T-helper 1 cell treated with Interleukin-12 subunit alpha and Interleukin-12 subunit beta and Interleukin-4 antibody, amounts not matched to agents 30 μg/mL and 1 μg/mL, for 36 hours (primary cell): Measurements from ENCODE around the gene CTSH.
A peak's percentile ranks its signal among the peaks of the same experiment; 100 is the strongest.
"Not testable (repeated sequence)": the region's sequence is repeated elsewhere in the genome, so short reads cannot be mapped to it uniquely, and the experiment has no call there.

ENCODE experiments used
- H3K27ac Mint-ChIP-seq: one replicate; pipeline ENCODE4 v1.8.0; 2021; ENCODE audit warnings: mild to moderate bottlenecking, mixed read lengths
- H3K27me3 Mint-ChIP-seq: one replicate; pipeline ENCODE4 v1.8.0; 2021; ENCODE audit warnings: low read depth, mixed read lengths
- H3K36me3 Mint-ChIP-seq: one replicate; pipeline ENCODE4 v1.8.0; 2021; ENCODE audit warnings: low read depth, mixed read lengths
- H3K4me1 Mint-ChIP-seq: one replicate; pipeline ENCODE4 v1.8.0; 2021; ENCODE audit warnings: low read depth, mixed read lengths
- H3K4me3 Mint-ChIP-seq: one replicate; pipeline ENCODE4 v1.8.0; 2021; ENCODE audit warnings: mild to moderate bottlenecking, moderate library complexity, mixed read lengths
- H3K9me3 Mint-ChIP-seq: one replicate; pipeline ENCODE4 v1.8.0; 2021; ENCODE audit warnings: mixed read lengths

Gene CTSH

GRCh38 chr15:78938658-78939488, 6.0 kb downstream of the CTSH start:
- peak overlapping the region; percentile 66 for H3K4me3 Mint-ChIP-seq
- peaks cover 8% of the 10 kb centered on the region for H3K27me3 Mint-ChIP-seq
- peaks cover 23% of the 10 kb centered on the region for H3K36me3 Mint-ChIP-seq
- peaks cover 5% of the 10 kb centered on the region for H3K9me3 Mint-ChIP-seq
- H3K4me1 Mint-ChIP-seq: peaks cover 28% of the 10 kb centered on the region
- peak overlapping the region; percentile 86 for H3K27ac Mint-ChIP-seq

DNA sequence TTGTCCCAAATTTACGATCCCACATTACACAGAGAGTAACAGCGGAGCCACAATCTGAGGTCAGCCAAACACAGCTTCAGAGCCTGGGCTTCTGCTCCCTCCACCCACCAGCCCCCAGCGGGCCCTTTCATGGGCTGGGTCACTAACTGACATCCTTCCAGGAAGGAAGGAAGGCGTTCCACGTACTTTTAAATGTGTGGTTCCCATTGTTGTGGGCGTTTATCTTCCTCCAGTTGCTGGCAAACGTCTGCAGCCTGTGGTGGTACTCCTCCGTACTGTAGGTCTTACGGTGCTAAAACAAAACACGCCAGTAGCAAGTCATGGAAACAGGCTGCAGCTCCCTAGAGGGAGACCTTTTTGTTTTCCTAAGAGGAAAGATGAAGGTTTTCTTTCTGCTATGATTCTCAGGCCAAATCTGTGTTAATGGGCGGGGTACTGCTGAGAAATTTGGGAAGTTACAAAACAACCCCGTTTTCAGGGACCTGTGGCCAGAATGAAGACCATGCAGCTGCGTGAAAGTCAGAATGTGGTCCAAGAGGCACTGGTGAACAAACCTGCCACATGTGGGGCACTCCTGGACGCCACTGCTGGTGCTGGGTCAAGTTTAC, 7.6 kb downstream of the CTSH start:
- H3K4me3 Mint-ChIP-seq: peak overlapping the region; percentile 56
- H3K27ac Mint-ChIP-seq: peak overlapping the region; percentile 74
- peaks cover 21% of the 10 kb centered on the region for H3K36me3 Mint-ChIP-seq
- H3K4me1 Mint-ChIP-seq: peaks cover 27% of the 10 kb centered on the region
- no peaks in the 10 kb centered on the region for H3K27me3 Mint-ChIP-seq
- peaks cover 5% of the 10 kb centered on the region for H3K9me3 Mint-ChIP-seq

- Mint-ChIP-seq H3K9me3 (peaks cover 5% of the 10 kb centered on the region), H3K27me3 (no peaks in the 10 kb centered on the region), H3K4me1 (peaks cover 27% of the 10 kb centered on the region), H3K4me3 (no peak overlapping the region), H3K36me3 (peaks cover 20% of the 10 kb centered on the region), H3K27ac (peak overlapping the region; percentile 0)
Measured at GRCh38 chr15:78934655-78935023, 10.2 kb downstream of the CTSH start.

DNA sequence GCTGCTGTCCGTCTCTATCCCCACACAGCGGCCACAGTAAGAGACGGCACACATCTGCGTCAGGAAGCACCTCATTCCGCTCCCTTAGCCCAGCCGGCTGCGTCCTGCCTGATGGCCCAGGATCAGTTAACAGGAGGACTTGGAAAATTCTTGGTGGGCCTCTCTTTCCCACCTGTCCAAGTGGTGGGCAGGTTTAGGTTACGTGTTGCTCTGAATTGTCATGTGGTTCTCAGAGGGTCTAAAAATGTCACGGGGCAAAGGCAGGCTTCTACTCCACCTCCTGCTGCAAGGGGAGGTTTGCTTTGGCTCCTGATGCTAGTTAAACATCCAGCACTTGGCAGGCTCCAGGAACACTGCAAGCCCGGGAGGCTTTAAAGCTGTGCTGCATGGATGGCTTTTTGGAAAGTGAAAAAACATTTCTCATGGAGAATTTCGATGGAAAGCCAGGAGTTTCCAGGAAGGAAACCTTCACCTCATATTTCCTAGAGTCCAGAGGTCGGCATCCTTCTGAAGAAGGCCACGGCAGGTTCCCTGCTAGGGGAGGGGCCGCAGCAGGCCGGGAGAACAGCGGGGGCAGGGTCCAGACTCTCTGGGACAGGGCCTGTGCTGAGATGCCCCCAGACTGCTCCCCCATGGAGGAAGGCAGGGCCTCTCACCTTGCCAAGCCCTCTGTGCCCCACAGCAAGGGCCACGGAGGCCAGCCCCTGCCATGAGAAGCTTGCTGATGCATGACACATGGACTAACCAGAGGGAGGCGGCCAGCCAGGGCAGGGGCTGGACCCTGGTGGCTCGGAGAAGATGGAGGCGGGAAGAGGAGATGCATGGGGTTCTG, 10.8 kb downstream of the CTSH start:
- H3K9me3 Mint-ChIP-seq: peaks cover 5% of the 10 kb centered on the region
- H3K4me1 Mint-ChIP-seq: peaks cover 22% of the 10 kb centered on the region
- H3K27ac Mint-ChIP-seq: peak overlapping the region; percentile 0
- H3K36me3 Mint-ChIP-seq: peaks cover 17% of the 10 kb centered on the region
- no peak overlapping the region for H3K4me3 Mint-ChIP-seq
- H3K27me3 Mint-ChIP-seq: no peaks in the 10 kb centered on the region

- H3K36me3 Mint-ChIP-seq: peaks cover 11% of the 10 kb centered on the region
Measured at GRCh38 chr15:78933187-78933822, 11.5 kb downstream of the CTSH start.

GRCh38 chr15:78932258-78932808, 12.5 kb downstream of the CTSH start:
- Mint-ChIP-seq H3K27me3 (no peaks in the 10 kb centered on the region), H3K9me3 (no peaks in the 10 kb centered on the region), H3K36me3 (peaks cover 12% of the 10 kb centered on the region), H3K4me1 (peaks cover 6% of the 10 kb centered on the region), H3K27ac (peak overlapping the region; percentile 65), H3K4me3 (no peak overlapping the region)

More at GRCh38 chr15:78933187-78933822, 11.5 kb downstream of the CTSH start:
- peaks cover 15% of the 10 kb centered on the region for H3K4me1 Mint-ChIP-seq
- no peak overlapping the region for H3K27ac Mint-ChIP-seq
- no peak overlapping the region for H3K4me3 Mint-ChIP-seq
- peaks cover under 1% of the 10 kb centered on the region for H3K9me3 Mint-ChIP-seq
- no peaks in the 10 kb centered on the region for H3K27me3 Mint-ChIP-seq

DNA sequence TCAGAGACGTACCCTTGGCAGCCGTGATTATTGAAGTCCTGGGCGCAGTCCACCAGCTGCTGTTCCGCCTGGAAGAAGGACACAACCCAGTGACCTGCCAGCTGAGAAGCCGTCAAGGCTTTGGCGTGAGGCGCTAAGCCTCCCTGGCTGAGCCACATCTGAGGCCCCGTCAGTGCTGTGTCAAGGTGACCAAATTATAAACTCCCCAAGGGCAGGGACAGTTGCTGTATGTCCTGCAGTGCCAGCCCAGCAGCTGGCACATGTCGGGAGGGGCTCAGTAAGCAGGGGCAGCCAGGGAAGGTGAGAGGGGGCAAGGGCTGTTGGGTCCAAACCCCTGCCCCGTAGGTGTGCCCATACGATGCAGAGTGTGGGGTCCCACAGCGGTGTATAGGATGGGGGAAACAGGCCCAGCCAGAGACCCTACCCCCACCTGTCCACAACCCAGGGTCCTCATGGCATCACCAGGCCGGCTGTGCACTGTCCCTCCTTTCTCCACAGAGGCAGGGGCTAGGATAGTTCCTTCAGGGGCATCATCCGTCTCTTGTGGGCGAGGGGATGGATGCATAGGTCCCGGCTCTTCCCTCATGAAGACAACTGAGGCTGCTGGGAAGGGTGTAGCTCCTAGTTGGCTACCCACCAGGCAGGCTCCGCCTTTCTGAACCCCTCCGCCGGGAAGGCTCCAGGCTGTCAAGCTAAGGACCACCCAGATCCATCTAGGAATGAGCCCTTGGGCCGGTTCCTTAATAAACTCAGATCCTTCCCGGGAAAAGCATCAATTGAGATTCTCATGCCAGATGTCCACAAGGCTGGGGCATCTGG, 13.2 kb downstream of the CTSH start:
- peaks cover 14% of the 10 kb centered on the region for H3K36me3 Mint-ChIP-seq
- peaks cover 3% of the 10 kb centered on the region for H3K4me1 Mint-ChIP-seq

DNA sequence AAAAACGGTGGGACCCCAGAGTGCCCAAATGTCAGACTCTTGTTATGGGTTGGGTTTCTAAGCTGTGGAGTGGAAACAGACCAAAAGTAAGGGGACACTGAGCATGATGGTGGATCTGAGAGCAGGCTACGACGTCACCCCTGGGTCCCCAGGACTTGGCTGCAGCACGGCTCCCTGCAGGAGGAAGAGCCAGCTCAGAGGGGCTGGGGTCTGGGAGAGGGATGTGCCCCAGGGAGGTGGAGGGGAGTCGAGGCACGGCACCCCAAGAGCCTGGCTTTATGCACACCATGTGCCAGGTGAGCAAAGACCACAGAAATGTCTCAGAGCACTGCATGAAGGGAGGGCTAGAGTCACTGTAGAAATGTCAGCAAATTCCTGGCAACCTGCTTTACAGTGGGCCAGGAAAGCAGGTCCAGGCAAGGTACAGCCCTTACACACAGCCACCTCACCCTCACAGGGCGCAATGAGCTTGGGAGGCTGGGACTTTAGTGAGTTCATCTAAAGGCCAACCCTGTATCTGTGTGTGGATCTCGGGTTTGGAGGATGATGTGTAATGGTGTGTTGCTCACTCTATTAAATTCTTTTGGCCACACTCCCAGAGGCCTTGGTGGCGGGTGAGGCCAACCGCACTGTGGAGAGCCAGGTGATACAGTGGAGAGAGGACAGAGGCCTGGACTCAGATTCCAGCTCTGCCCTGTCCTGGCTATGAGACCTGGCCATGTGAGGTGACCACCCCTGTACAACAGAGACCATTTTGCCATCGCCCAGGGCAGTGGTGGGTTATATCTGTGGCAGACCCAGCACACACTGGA, 14.1 kb downstream of the CTSH start:
- Mint-ChIP-seq H3K4me3 (no peak overlapping the region), H3K4me1 (peaks cover 3% of the 10 kb centered on the region), H3K36me3 (peaks cover 14% of the 10 kb centered on the region), H3K9me3 (no peaks in the 10 kb centered on the region), H3K27ac (no peak overlapping the region), H3K27me3 (no peaks in the 10 kb centered on the region)

More for the DNA sequence above, 13.2 kb downstream of the CTSH start:
- H3K27me3 Mint-ChIP-seq: no peaks in the 10 kb centered on the region
- no peak overlapping the region for H3K27ac Mint-ChIP-seq
- no peak overlapping the region for H3K4me3 Mint-ChIP-seq
- no peaks in the 10 kb centered on the region for H3K9me3 Mint-ChIP-seq

DNA sequence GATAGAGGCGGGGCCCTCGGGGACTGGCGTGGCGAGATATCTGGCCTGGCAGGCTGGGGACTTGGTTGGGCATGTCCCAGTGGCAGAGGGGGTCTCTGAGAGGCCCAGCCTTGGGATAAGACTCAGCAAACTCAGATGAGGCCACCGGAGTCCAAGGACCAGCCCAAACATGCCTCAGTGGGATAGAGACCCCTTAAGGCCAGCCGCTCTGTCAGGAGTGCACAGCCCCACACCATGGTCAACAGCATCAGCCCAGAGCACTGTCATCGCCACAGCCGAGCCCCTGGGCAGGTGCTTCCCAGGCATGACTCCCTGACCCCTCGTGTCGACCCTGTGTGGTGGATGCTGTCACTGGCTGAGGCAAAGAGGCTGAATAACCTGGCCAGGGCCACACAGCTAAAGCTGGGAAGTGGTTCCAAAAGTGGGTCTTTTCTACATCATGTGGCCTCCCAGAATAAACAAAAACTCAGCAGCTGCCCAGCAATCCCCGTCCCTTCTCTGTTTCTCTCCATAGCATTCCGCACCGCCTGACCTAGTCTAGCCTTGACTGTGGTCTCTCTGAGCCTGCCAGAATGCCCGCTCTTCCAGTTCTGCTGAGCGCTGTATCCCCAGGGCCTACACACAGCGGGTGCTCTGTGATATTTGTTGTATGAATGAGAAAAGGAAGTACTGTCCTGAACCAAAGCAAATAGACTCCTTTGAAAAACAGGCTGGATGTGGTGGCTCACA, 15.1 kb downstream of the CTSH start:
- H3K9me3 Mint-ChIP-seq: no peaks in the 10 kb centered on the region
- H3K27ac Mint-ChIP-seq: peak overlapping the region; percentile 79
- H3K27me3 Mint-ChIP-seq: no peaks in the 10 kb centered on the region
- H3K36me3 Mint-ChIP-seq: peaks cover 17% of the 10 kb centered on the region
- H3K4me1 Mint-ChIP-seq: peaks cover 3% of the 10 kb centered on the region
- no peak overlapping the region for H3K4me3 Mint-ChIP-seq

GRCh38 chr15:78928616-78929093, 16.2 kb downstream of the CTSH start:
- H3K36me3 Mint-ChIP-seq: peaks cover 19% of the 10 kb centered on the region
- no peak overlapping the region for H3K27ac Mint-ChIP-seq
- H3K9me3 Mint-ChIP-seq: no peaks in the 10 kb centered on the region
- H3K4me3 Mint-ChIP-seq: no peak overlapping the region
- no peaks in the 10 kb centered on the region for H3K27me3 Mint-ChIP-seq
- peaks cover 1% of the 10 kb centered on the region for H3K4me1 Mint-ChIP-seq

DNA sequence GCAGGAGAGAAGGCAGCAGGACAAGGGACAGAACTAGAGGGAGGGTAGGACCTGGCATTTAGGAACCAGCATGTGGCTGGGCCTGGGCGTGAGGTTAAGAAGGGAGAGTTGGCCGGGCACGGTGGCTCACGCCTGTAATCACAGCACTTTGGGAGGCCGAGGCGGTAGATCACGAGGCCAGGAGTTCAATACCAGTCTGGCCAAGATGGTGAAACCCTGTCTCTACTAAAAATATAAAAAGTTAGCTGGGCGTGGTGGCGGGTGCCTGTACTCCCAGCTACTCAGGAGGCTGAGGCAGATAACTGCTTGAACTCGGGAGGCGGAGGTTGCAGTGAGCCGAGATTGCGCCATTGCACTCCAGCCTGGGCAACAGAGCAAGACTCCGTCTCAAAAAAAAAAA, 16.7 kb downstream of the CTSH start:
- not testable (repeated sequence) for H3K27ac Mint-ChIP-seq, H3K4me1 Mint-ChIP-seq, H3K27me3 Mint-ChIP-seq, H3K9me3 Mint-ChIP-seq, H3K4me3 Mint-ChIP-seq
- H3K36me3 Mint-ChIP-seq: peaks cover 21% of the 10 kb centered on the region

GRCh38 chr15:78927077-78927790, 17.6 kb downstream of the CTSH start:
- H3K27ac Mint-ChIP-seq: peak overlapping the region; percentile 7
- H3K36me3 Mint-ChIP-seq: peaks cover 19% of the 10 kb centered on the region
- H3K27me3 Mint-ChIP-seq: no peaks in the 10 kb centered on the region
- H3K9me3 Mint-ChIP-seq: no peaks in the 10 kb centered on the region
- H3K4me3 Mint-ChIP-seq: no peak overlapping the region
- no peaks in the 10 kb centered on the region for H3K4me1 Mint-ChIP-seq
